Left lung (tissue), 10 donors: ENCODE measurements around the gene NMNAT2. TPM values are rescaled to one million over a fixed set of nuclear protein-coding genes. Genes with fewer than 3 reads are reported as not detected.

ENCODE experiments used
- ATAC-seq: fragments of 200-7000 bp; cut with Tn5 transposase; one replicate; pipeline ENCODE4 v1.9.1; 2020; ENCODE audit warnings: moderate library complexity
- DNase-seq, 4 donors: peaks; one replicate each; pipeline ENCODE4 v3.0.0-alpha.2; 2013 to 2020
- H3K27ac ChIP-seq, 2 donors: fragments of 200-600 bp; sonication (generic) in 1 of 2; one replicate each; pipeline versions ENCODE4 v1.5.0 to v1.8.0; 2020 to 2021
- H3K27me3 ChIP-seq, 2 donors: fragments of 200-600 bp; sonication (generic) in 1 of 2; one replicate each; pipeline versions ENCODE4 v1.5.0 to v1.8.0; 2020 to 2021
- H3K36me3 ChIP-seq, 2 donors: fragments of 200-600 bp; sonication (generic) in 1 of 2; one replicate each; pipeline versions ENCODE4 v1.5.0 to v1.8.0; 2020 to 2021
- H3K4me1 ChIP-seq, 2 donors: fragments of 200-600 bp; one replicate each; pipeline ENCODE4 v1.8.0; 2021
- H3K4me3 ChIP-seq, 2 donors: fragments of 200-600 bp; sonication (generic) in 1 of 2; one replicate each; pipeline versions ENCODE4 v1.5.0 to v1.8.0; 2020 to 2021; ENCODE audit warnings: mild to moderate bottlenecking in 1 of 2
- H3K9me3 ChIP-seq, 2 donors: fragments of 200-600 bp; sonication (generic) in 1 of 2; one replicate each; pipeline versions ENCODE4 v1.5.0 to v1.8.0; 2020 to 2021
- intact Hi-C, 2 donors: fragments of 100-400 bp; cut with DNase I; formaldehyde crosslinking; loops; one replicate each; pipeline versions ENCODE4 v1.11.2 to v1.14.2; 2022
- polyA plus RNA-seq, 6 donors: library from polyadenylated mRNA; unstranded; fragments of 120-200 nt; gene quantifications; one replicate each; pipeline ENCODE4 v1.2.1, GENCODE V29; 2013; ENCODE audit not compliant: insufficient read length in 6 of 6
- total RNA-seq, 2 donors: library from RNA; stranded (reverse); fragmentation: NEBNext Ultra II Directional; extraction: Animal tissue kit (Norgen Biotek cat#: 25700); gene quantifications; one replicate each; pipeline ENCODE4 v1.2.1, GENCODE V29; 2021
- TF ChIP-seq, protein P1 (sequence below), 2 donors: fragments of 200-600 bp; sonication (generic) in 1 of 2; IDR thresholded peaks; one replicate each; pipeline versions ENCODE4 v1.5.0 to v1.8.0; 2021; ENCODE audit warnings: antibody characterized with exemption in 2 of 2
- donor health status: DM: no; HTN: yes; CAD: no.
- donor health status: DM: no; HTN: no; CAD: no.

Gene NMNAT2
- total and polyA plus RNA-seq, 8 donors: 1.1 to 2.9 (median 1.5) TPM

GRCh38 chr1:183228347-183229220 lies 189.6 kb downstream of the NMNAT2 start:
- Histone ChIP-seq H3K4me1 (no peaks in the 10 kb centered on the region), H3K27me3 (no peaks in the 10 kb centered on the region), H3K36me3 (no peaks in the 10 kb centered on the region), H3K9me3 (no peaks in the 10 kb centered on the region), H3K4me3 (no peak overlapping the region), H3K27ac (no peak overlapping the region)
- TF ChIP-seq, protein P1, sequence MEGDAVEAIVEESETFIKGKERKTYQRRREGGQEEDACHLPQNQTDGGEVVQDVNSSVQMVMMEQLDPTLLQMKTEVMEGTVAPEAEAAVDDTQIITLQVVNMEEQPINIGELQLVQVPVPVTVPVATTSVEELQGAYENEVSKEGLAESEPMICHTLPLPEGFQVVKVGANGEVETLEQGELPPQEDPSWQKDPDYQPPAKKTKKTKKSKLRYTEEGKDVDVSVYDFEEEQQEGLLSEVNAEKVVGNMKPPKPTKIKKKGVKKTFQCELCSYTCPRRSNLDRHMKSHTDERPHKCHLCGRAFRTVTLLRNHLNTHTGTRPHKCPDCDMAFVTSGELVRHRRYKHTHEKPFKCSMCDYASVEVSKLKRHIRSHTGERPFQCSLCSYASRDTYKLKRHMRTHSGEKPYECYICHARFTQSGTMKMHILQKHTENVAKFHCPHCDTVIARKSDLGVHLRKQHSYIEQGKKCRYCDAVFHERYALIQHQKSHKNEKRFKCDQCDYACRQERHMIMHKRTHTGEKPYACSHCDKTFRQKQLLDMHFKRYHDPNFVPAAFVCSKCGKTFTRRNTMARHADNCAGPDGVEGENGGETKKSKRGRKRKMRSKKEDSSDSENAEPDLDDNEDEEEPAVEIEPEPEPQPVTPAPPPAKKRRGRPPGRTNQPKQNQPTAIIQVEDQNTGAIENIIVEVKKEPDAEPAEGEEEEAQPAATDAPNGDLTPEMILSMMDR (IDR thresholded peaks at IDR 0.05): no peak
- DNase-seq: peak in 1 of 4 donors; percentile 73
- ATAC-seq: peak; percentile 76
- intact Hi-C loops: loop anchor here in 1 of 2 donors (10.0 kb wide), 1 partner anchor 264 kb away; no protein-coding TSS in a partner anchor

DNA sequence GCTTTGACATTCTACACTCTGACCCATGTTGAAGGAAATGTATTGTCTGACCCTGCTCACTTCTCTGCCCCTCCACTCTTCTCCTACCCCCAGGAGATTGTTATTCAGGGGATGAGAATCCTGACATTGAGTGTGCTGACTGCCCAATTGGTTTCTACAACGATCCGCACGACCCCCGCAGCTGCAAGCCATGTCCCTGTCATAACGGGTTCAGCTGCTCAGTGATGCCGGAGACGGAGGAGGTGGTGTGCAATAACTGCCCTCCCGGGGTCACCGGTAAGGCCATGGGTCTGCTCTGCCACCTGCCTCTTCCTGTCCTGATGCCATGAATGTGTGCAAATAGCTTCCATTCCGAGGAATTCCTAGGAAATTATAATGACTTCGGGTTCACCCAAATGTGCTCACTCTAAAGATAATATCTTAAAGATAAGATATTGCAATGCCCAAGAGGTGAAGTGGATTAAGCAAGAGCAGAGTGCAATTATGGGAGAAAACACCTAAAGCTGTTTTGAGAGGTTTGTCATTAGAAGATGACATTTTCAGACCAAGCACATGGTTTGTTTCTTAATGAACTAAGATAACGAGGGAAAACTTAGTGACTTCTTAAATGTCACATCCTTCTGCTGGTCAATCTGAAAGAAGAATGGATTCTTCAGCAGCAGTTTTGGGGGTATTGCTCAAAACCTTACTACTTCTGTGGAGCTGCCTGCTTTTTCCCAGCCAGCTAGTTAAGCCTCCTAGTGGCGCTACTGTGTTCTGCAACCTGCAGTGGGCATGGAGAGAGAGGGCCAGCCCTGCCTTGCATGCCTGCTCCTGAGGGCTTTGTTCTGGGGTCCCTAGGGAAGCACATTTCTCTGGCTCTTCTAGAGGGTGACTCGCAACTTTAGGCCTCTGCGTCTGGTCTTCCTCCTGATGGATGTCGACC lies 190.5 kb downstream of the NMNAT2 start:
- Histone ChIP-seq H3K27ac (no peak overlapping the region), H3K4me1 (no peaks in the 10 kb centered on the region), H3K4me3 (no peak overlapping the region), H3K9me3 (no peaks in the 10 kb centered on the region), H3K36me3 (no peaks in the 10 kb centered on the region), H3K27me3 (no peaks in the 10 kb centered on the region)
- intact Hi-C loops: loop anchor here in 1 of 2 donors (10.0 kb wide), 1 partner anchor 263 kb away; no protein-coding TSS in a partner anchor
- ATAC-seq: peak; percentile 89
- TF ChIP-seq, protein P1 (IDR thresholded peaks at IDR 0.05): peak; percentile 60 to 85
- DNase-seq: no peak

DNA sequence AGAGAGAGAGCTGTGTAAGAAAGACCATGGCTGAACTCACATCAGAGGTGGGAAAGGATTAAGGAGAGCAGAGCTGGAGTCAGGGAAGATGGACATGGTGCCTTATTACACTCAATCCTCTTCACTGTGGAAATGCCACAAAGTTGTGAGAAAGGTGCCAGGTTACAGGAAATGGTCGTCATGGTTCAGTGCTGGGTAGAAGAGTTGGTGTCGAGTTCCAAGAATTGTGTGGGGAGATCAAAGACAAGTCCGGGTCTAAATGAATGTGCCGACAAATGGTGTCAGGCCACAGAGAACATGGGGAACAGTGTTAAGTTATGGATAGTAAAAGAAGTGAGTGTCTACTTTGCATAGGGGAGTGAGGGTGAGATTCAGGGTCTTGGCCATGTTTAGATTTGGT lies 191.2 kb downstream of the NMNAT2 start:
- no peak overlapping the region for H3K27ac ChIP-seq
- no peaks in the 10 kb centered on the region for H3K27me3 ChIP-seq
- TF ChIP-seq, protein P1 (IDR thresholded peaks at IDR 0.05): no peak
- H3K36me3 ChIP-seq: no peaks in the 10 kb centered on the region
- H3K4me3 ChIP-seq: no peak overlapping the region
- ATAC-seq (no peak), DNase-seq (no peak)
- no peaks in the 10 kb centered on the region for H3K9me3 ChIP-seq
- intact Hi-C loops: loop anchor here in 1 of 2 donors (10.0 kb wide), 1 partner anchor 262 kb away; no protein-coding TSS in a partner anchor
- no peaks in the 10 kb centered on the region for H3K4me1 ChIP-seq

- H3K27ac ChIP-seq: no peak overlapping the region
- TF ChIP-seq, protein P1 (IDR thresholded peaks at IDR 0.05): no peak
- H3K36me3 ChIP-seq: no peaks in the 10 kb centered on the region
- no peaks in the 10 kb centered on the region for H3K27me3 ChIP-seq
- no peaks in the 10 kb centered on the region for H3K4me1 ChIP-seq
- no peaks in the 10 kb centered on the region for H3K9me3 ChIP-seq
- intact Hi-C loops: loop anchor here in 1 of 2 donors (10.0 kb wide), 1 partner anchor 262 kb away; no protein-coding TSS in a partner anchor
- no peak for ATAC-seq
- DNase-seq: no peak
- H3K4me3 ChIP-seq: no peak overlapping the region
Measured at GRCh38 chr1:183226361-183226760, 191.8 kb downstream of the NMNAT2 start.
